Measurements from ENCODE around the gene PRKAB2.
"Not testable (repeated sequence)": the region's sequence is repeated elsewhere in the genome, so short reads cannot be mapped to it uniquely, and the experiment has no call there.

The PRKAB2 gene, protein sequence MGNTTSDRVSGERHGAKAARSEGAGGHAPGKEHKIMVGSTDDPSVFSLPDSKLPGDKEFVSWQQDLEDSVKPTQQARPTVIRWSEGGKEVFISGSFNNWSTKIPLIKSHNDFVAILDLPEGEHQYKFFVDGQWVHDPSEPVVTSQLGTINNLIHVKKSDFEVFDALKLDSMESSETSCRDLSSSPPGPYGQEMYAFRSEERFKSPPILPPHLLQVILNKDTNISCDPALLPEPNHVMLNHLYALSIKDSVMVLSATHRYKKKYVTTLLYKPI

DNA sequence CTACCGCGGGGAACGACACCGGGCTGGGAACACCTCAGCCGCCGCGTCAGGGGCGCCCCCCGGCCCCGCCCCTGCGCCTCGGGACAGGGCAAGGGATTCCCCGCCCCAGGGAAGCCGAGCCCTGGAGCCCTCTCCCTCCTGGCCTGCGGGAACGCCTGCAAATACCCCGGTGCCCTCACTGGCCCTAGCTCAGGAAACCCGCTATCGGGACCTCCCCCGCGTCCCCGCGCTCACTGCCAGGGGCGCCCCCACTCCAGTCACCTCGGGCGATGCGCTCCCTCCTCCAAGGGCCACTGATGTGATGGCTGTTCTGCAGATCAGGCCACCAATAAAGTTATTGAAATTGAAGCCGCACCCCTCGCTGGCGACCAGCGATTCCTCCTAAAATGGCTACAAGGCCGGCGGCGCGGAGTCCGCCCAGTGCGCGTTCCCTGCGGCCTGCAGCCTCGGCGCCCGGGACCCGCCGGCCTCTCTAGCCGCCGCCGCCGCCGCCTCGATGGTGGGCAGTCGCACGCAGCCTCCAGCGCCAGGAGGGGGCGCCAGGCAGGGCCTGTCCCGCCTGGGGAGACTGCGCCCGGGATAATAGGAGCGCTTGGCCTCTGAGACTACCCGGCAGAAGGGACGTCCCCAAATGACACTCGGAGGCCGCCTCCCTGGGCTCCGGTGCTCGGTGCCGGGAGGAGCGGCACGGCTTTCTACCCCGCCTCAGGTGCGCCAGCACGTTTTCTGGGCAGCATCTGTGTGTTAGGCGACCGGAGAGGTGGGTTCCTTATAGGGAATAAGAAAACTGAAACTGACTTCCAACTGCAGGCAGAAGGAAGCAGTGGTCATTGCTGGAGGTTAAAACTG lies at the start of gene PRKAB2:
Gene PRKAB2, minus strand, starts transcription at position 303 of the 849 bp plus-strand sequence. CDS start 326 bp downstream, outside the sequence.
- peak; percentile 97 for DNase-seq (ENCODE audit: low spot score)

DNA sequence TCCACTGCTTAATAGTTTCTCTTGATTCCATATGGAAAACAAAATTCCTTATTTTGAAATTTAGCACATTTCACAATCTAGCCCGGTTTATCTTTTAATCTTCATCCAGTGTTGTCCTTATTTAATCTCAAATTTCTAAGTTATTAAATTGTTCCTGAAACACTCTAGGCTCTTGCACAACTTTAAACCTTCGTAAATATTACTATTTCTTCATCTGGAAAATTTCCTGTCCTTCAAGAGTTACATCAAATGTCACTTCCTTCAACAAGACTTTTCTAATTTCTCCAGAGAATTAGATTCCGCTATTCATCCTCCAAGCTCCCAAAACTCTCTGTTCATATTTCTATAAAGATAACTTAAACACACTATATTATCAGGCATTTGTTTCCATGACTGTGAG lies 46.3 kb upstream of the PRKAB2 start:
- no peak for DNase-seq (ENCODE audit: low spot score)

DNA sequence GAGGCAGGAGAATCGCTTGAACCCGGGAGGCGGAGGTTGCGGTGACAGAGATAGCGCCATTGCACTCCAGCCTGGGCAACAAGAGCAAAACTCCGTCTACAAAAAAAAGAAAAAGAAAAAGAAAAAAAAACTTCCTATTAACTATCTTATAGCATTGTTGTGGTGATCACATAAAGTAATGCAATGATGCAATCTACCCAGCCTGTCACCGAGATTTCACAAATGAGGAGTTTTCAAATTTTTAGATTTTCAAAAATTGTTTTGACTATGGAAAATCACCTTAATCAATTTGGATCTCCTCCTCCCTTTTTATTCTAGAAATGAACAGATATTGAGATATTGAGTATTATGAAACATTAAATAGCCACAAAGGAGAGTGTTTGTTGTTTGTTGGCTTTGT lies 44.9 kb upstream of the PRKAB2 start:
- DNase-seq (ENCODE audit: low spot score) = no peak

DNA sequence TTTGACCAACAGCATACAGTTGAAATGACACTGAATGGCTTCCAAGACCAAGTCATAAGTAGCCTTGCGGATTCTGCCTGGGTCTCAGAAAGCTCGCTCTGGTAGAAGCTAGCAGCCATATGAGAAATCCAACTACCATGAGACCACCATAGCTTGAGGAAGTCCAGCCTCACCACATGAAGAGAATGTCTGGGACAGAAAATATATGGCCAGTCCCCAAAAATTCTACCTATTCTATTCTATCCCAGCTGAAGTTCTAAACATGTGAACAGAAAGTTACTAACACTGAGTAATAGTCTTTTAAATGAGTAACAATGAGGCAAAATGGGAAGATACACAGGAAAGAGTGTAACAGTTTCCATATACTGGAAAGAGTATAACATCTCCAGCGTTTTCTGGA lies 43.9 kb upstream of the PRKAB2 start:
- no peak for DNase-seq (ENCODE audit: low spot score)

DNA sequence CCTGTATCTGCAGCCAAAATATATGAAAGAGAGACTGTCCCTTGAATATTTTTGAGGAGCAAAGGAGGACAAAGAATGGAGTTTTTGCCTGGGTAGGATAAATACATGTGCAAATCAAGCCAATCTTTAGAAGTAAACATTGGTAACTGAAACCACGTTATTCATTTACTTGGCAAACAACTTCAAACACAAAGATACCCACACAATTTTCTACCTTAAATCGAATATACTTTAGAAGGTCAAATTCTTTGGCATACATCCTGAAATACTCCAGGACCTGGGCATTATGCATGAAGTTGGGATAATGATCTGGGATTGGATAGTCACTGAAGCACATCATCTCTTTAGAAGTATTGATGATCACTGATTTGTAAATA lies 43.3 kb upstream of the PRKAB2 start:
- no peak for DNase-seq (ENCODE audit: low spot score)

DNA sequence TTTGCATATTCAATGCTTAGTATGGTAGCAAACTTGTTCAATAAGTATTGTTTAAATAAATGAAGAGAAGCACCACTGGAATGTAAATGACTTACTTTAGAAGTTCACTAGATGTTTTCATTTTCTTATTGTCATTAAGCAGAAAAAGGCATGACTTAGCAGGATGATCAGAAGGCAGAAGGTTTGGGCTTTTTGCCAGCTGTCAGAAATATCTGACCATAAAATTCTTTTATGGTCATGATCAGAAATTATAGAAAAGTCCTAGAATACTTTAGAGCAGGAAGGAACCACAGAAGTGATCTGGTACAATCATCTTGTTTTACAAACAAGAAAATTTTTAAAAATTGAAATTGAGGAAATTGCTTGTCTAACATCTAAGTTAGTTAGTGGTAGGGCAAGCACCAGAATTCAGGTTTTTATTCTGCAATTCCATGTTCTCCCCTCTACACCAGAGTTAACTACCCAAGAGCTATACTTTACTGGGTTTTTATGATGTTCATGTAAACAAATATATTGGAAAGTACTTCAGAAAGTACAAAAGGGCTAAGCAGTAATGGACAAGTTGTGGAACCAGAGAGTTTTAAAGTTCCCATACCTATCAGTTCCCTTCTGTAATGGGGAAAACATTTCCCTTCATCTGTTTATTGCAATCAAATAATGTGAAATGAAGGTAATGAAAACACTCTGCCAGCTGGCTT lies 42.7 kb upstream of the PRKAB2 start:
- no peak for DNase-seq (ENCODE audit: low spot score)

DNA sequence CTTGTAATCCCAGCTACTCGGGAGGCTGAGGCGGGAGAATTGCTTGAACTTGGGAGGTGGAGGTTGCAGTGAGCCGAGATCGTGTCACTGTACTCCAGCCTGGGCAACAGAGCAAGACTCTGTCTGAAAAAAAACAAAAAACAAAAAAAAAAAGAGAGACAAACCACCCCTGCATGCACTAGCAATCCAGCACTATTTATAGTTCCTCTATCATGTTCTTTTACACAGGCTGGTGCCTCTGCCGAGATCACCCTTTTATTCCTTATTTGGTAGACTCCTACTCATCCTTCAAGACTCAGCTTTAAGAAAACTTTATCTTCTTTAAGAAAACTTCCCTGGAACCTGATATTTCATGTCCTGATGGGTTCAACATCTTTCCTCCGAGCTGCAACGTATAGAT lies 42.1 kb upstream of the PRKAB2 start:
- no peak for DNase-seq (ENCODE audit: low spot score)

DNA sequence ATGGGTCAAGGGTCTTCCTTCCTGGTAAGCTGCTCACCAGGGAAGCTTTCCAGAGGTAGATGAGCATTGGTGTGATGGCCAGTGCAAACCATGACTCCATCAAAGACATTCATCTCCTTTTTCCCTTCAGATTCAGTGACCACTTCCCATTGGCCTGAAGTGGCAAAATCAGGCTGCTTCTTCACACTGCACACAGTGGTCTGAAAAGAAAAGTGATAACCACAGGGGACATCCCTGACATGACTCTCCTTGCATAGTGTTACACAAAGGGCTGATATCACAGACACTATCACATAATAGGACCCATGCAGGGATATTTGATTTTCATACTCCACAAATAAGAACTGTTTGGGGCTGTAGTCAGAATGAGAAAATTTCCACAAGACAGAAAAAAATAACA lies 41.0 kb upstream of the PRKAB2 start:
- DNase-seq (ENCODE audit: low spot score) = no peak

DNA sequence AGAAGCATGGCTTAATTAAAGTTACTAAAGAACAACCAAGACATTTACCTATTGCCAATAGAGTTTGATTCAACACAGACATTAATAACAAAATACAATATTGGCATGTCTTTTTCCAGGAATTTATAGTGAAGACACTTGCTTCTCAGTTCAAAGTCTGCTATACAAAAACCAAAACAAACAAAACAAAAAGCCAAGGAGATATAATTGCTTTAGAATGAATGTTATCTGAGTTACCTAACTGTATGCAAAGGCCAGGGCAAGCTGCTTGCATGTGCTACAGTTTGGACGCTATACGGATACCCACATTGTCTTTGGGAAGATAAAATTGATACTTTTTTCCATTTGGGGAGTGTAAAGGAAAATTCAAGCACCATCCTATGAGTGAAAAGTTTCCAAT lies 39.3 kb upstream of the PRKAB2 start:
- no peak for DNase-seq (ENCODE audit: low spot score)

DNA sequence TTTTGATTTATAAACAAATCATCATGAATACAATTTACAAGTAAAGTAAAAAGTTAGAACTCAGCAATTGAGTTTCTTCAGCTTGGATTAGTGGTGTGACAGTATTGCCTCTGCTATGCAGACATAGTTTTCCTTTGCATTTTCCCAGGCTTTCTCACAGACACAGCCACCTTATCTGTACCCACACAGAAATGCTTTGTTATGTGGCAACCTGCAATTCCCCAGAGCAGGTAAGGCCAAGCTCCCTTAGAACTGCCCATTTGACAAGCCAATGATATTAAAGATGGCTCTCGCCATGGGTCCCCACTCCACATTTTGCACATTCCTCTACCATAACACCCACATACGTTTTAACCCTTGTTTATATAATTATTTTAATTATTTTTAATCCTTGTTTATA lies 38.7 kb upstream of the PRKAB2 start:
- DNase-seq (ENCODE audit: low spot score) = no peak

DNA sequence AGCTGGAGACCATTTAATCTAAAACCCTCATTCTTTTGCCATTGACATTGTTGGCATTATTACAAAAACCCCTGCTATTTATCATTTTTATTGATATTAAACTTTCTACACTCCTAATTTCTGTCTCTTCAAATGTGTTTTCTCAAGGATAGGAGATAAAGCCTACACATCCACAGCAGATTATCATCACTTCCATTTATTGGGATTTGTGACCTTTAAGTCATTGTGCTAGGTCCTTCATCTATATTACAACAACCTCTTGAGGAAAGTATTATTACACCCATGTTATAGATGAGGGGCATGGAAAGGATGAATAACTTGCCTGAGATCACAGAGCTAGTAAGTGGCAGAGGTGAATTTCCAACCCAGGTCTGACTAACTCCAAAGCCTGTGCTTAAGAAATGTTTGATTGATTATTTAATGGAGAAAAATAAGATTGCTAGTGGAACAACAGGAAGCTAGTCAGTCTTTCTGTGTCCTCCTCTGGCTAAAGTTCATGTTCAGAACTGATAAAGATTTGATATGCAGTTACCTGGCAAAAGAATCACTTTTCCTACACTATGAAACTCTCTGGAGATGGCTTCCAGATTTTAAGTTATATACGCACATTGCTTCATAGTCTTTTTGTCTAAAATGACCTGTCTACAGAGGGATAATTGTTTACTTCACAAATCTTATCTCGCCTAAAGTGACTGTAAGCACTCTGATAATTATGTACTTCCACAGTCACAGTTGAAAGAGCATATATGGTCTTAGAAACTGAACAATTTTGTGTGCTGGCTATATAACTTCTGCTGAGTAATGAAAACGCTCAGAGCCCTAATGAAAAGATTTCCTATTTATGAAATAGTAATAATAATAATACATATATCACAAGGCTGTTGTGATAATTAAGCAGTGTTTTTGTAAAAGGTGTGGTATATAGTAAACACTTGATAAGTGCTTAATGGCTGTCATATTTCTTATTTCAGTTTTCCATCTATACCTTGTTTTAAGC lies 37.9 kb upstream of the PRKAB2 start:
- no peak for DNase-seq (ENCODE audit: low spot score)

DNA sequence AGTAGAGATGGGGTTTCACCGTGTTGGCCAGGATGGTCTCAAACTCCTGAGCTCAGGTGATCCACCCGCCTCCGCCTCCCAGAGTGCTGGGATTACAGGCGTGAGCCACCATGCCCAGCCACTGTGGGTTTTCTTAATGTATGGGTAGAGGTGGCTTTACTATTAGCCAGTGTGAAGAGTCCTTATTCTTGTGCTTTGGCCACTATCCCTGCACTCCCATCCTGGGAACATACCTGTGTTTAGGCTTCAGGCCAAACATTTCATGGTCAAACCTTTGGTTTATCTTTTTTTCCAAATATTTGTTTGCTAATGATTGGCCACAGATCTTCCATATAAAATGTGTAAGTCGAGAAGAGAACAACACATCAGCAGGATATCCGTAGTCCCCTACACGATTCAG lies 36.3 kb upstream of the PRKAB2 start:
- DNase-seq (ENCODE audit: low spot score) = no peak

DNA sequence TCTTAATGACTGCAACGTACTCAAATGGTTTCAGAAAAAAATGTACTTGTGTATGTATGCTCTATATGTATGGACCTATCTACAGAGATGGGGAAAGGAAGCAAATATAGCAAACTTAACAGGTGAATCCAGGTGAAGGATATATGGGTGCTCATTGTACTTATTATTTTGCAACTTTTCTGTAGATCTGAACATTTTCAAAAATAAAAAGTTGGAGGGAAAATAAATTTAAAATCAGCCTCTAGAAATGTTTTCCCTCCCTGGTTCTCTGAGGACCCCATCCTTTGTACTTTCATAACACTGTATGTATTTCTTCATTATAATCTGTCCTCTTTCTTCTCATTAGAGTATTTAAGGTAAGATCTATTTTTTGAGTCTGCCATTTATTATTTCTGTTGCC lies 34.9 kb upstream of the PRKAB2 start:
- no peak for DNase-seq (ENCODE audit: low spot score)

DNA sequence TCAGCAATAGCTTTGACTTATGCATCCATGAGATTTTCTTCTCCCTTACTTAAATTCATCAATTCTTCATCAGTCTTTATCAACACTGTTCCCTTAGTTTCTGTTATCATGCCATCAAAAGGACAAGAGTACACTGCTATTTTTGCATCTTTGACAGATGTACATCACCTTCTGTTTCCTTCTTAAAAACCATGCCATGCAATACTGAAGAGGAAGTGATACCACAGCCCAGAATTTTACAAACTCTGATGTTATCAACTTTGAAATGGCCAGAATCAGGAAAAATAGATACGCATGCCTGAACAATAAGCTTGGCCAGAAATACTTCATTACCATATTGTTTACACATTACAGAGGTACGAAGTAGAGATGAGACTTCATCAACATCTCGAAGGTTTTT lies 31.8 kb upstream of the PRKAB2 start:
- no peak for DNase-seq (ENCODE audit: low spot score)

DNA sequence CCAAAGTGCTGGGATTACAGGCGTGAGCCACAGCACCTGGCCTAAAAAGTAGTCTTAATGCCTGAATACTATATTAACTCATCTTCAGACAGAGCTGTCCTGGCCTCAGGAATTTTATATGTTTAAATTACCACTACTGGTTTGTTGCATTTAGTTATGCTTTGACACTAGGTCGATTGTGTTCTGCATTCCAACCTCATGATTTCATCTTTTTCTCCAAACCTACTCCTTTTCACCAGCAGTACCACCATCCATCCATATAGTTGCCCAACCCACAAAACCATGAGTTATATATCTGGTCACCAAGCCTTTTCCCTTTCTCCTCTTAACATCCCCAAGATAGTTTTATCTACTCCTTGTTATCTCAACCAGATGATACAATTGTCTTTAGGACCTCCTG lies 30.3 kb upstream of the PRKAB2 start:
- no peak for DNase-seq (ENCODE audit: low spot score)

DNA sequence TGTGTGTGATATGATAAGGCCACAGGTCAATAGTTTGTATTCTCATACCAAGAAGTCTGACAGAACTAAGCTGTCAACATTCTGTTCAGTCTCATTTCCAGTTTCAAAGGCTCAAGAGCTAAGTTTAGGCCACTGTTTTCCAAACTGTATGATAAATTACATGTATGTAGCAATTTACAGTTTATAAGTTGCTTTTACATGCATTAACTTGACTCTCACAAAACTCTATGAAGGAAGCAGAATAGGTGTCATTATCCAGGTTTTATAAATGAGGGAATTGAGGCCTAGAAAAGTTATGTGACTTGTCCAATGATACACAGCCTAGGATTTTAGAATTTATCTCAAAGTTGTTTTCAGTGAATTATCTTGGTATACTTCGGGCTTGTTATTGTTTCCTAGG lies 29.5 kb upstream of the PRKAB2 start:
- DNase-seq (ENCODE audit: low spot score) = no peak

DNA sequence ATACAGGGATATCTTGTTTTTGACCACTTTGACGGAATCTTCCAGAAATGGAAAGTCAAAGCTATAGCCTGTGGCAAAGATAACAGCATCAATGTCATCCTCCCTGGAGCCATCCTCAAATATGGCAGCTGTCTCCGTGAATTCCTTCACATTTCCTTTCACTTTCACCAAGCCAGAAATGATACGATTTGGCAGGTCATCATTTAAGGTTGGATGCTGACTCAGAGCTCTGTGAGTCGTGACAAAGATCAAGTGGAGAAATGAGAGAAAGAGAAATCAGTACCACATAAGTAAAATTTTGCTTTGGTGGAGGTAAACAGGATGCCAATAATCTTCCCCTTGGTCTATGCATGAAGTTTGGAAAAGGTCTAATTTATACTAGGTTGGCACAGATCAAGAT lies 29.0 kb upstream of the PRKAB2 start:
- DNase-seq (ENCODE audit: low spot score) = no peak

DNA sequence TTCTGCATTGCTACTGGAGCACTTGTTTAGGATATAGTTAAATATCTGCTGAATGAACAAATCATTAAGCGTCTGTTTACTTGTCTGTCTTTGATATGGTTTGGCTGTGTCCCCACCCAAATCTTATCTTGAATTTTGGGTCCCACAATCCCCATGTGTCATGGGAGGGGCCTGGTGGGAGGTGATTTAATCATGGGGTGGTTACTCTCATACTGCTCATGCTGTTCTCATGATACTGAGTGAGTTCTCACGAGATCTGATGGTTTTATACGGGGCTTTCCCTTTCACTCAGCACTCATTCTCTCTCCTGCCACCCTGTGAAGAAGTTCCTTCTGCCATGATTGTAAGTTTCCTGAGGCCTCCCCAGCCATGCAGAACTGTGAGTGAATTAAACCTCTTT lies 25.1 kb upstream of the PRKAB2 start:
- not testable (repeated sequence) for DNase-seq (ENCODE audit: low spot score)

DNA sequence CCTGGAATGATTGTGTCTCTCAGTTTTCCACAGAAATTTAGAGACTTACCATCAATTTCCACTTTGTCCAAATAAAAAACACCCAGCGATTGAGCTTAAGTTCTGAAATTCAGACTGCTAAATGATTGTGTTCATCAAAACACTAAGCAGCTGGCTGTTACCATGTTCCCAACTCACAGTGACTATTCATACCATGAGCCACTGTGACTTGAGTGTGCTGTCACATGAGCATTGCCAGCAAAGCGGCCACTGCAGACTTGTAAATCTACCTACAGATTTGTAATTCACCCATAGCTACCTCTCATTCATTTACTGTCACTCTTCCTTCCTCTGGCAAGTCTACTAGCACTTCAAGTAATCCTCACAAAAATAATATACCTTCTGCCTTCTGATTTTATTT lies 17.2 kb upstream of the PRKAB2 start:
- no peak for DNase-seq (ENCODE audit: low spot score)

DNA sequence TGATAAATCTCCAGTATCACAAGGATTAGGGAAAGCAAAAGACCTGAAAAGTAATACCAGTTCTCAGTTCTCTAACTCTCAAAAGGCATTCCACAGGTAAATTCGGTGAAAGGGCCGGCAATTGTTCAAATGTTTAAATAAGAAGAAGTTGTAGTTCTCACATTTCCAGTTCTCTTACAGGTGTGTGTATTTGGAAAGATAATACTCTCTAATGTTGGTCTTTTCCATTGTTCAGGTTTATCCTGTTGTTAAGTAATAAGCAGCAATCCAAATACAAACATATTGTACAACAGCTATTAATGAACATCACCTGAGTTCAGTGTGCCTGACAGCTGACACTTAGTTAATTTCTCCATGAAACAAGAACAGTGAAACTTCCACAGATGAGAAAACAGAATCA lies 13.2 kb upstream of the PRKAB2 start:
- no peak for DNase-seq (ENCODE audit: low spot score)

DNA sequence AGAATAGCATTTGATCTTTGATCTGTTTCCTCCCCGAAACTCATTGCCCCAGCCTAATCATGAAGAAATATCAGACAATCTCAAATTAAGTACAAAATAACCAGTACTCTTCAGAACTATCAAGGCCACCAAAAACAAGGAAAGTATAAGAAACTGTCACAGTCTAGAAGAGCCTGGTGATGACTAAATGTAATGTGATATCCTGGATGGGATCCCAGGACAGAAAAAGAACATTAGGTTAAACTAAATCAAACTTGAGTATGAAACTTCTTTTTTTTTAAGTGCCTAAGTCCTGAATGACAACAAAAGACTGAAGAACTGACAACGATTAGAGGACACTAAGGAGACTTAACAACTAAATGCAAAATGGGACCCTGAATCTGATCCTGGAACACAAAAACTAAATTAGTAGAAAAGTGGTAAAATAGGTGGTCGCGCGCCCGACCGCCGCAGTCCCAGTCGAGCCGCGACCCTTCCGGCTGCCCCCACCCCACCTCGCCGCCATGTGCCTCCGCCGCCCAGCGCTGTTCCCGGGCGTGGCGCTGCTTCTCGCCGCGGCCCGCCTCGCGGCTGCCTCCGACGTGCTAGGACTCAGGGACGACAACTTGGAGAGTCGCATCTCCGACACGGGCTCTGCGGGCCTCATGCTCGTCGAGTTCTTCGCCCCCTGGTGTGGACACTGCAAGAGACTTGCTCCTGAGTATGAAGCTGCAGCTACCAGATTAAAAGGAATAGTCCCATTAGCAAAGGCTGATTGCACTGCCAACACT lies 5.5 kb upstream of the PRKAB2 start:
- no peak for DNase-seq (ENCODE audit: low spot score)

Data from iPS-NIHi11 (cell line).